Gastrocnemius medialis (tissue), 4 donors: Measurements from ENCODE around the gene PTPRE.

Experiments
- POLR2A ChIP-seq, 2 donors: fragments of 450-650 bp; IDR thresholded peaks; one replicate each; pipeline ENCODE4 v1.6.1; 2017; ENCODE audit warnings: antibody characterized with exemption in 2 of 2, mild to moderate bottlenecking in 2 of 2, moderate library complexity in 2 of 2
- TF ChIP-seq, protein P1 (sequence below), 5 experiments: fragments of 450-650 bp in 3 of 5; fragments of 200-600 bp in 2 of 5; sonication (generic) in 2 of 5; IDR thresholded peaks in 4 of 5; conservative IDR thresholded peaks in 1 of 5; 1 replicate in 4 of 5; 2 replicates in 1 of 5; pipeline ENCODE4 v1.5.1; 2016 to 2019; ENCODE audit warnings: antibody characterized with exemption in 5 of 5, mild to moderate bottlenecking in 3 of 5, moderate library complexity in 3 of 5

DNA sequence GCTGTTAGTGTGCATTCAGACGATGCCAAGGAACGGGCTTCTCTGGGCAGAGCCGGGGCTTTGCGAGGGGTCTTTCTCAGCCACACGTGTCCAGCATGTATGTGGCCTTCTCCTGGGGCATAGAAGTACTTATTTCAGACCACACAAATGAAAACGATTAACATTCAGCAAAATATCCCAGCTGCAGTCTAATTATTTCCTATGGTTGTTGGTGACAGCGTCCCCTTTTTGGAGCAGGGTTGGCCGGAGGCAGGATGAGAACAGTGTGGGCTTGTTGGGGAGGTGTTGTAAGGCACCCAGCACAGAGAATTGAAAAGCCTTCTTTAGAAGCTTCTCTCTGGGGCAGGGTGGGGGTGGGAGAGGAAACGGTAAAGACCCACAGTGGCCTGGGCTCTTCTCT is 54.2 kb downstream of the PTPRE start:
- TF ChIP-seq, protein P1, sequence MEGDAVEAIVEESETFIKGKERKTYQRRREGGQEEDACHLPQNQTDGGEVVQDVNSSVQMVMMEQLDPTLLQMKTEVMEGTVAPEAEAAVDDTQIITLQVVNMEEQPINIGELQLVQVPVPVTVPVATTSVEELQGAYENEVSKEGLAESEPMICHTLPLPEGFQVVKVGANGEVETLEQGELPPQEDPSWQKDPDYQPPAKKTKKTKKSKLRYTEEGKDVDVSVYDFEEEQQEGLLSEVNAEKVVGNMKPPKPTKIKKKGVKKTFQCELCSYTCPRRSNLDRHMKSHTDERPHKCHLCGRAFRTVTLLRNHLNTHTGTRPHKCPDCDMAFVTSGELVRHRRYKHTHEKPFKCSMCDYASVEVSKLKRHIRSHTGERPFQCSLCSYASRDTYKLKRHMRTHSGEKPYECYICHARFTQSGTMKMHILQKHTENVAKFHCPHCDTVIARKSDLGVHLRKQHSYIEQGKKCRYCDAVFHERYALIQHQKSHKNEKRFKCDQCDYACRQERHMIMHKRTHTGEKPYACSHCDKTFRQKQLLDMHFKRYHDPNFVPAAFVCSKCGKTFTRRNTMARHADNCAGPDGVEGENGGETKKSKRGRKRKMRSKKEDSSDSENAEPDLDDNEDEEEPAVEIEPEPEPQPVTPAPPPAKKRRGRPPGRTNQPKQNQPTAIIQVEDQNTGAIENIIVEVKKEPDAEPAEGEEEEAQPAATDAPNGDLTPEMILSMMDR (IDR thresholded peaks at IDR 0.05 in 4 of 5, conservative IDR thresholded peaks at IDR 0.05 in 1 of 5) = no peak
- TF ChIP-seq POLR2A (IDR thresholded peaks at IDR 0.05) = no peak
